B cell (primary cell): ENCODE measurements around the gene SLC39A1. TPM values are rescaled to one million over a fixed set of nuclear protein-coding genes. Genes with fewer than 3 reads are reported as not detected.

Experiments
- ATAC-seq: fragments of 200-7000 bp; cut with Tn5 transposase; one replicate; pipeline ENCODE4 v1.10.0; 2021; ENCODE audit warnings: low read depth, mild to moderate bottlenecking, moderate number of reproducible peaks, moderate library complexity
- CTCF ChIA-PET: fragments of 350-600 bp; sonication (Branson Sonifier 250); formaldehyde crosslinking; loops from one replicate; lab custom pipeline; 2021; ENCODE audit warnings: antibody characterized with exemption, inconsistent platforms; lab: Charles Lee
- POLR2A ChIA-PET: fragments of 350-600 bp; sonication (Branson Sonifier 250); formaldehyde crosslinking; loops from one replicate; lab custom pipeline; 2021; ENCODE audit warnings: antibody characterized with exemption; lab: Charles Lee
- DNase-seq: peaks from one replicate; pipeline ENCODE4 v3.0.0; 2013
- H2AFZ ChIP-seq: 2 replicates; pipeline ENCODE4 v1.6.1; 2012; ENCODE audit warnings: mild to moderate bottlenecking, low read depth, low read length; ENCODE audit not compliant: insufficient read depth, poor library complexity, severe bottlenecking
- H3K27ac ChIP-seq, 2 donors: 1 replicate in 1 of 2; 2 replicates in 1 of 2; pipeline ENCODE4 v1.5.1; 2012 to 2013; ENCODE audit warnings: low read length in 2 of 2, mild to moderate bottlenecking in 2 of 2, moderate library complexity in 1 of 2
- H3K27me3 ChIP-seq, 4 experiments: fragments of 200-600 bp in 1 of 4; sonication (generic) in 1 of 4; replicated peaks in 1 of 4; 1 replicate in 2 of 4; 2 replicates in 2 of 4; pipeline versions ENCODE4 v1.6.1 to v1.7.0; 2013 to 2016; ENCODE audit warnings: low read length in 3 of 4, mild to moderate bottlenecking in 2 of 4, mixed read lengths in 1 of 4, moderate library complexity in 1 of 4; ENCODE audit not compliant: insufficient read depth in 4 of 4, control insufficient read depth in 3 of 4; ENCODE audit errors: control extremely low read depth in 1 of 4
- H3K36me3 ChIP-seq, 2 experiments: replicated peaks in 1 of 2; 1 replicate in 1 of 2; 2 replicates in 1 of 2; pipeline versions ENCODE4 v1.6.1 to v1.7.1; 2013; ENCODE audit warnings: low read length in 1 of 2; ENCODE audit not compliant: insufficient read depth in 2 of 2, control insufficient read depth in 1 of 2; ENCODE audit errors: control extremely low read depth in 1 of 2, extremely low read depth in 1 of 2
- H3K4me1 ChIP-seq, 2 donors: fragments of 200-600 bp in 1 of 2; sonication (generic) in 1 of 2; 1 replicate in 1 of 2; 2 replicates in 1 of 2; pipeline versions ENCODE4 v1.5.1 to v1.6.1; 2013 to 2017; ENCODE audit warnings: low read length in 2 of 2; ENCODE audit not compliant: control insufficient read depth in 2 of 2, insufficient read depth in 2 of 2
- H3K4me2 ChIP-seq: replicated peaks from 2 replicates; pipeline ENCODE3; 2012; ENCODE audit warnings: mild to moderate bottlenecking, low read depth, low read length; ENCODE audit not compliant: poor library complexity, severe bottlenecking
- H3K4me3 ChIP-seq, 5 experiments: fragments of 200-600 bp in 1 of 5; sonication (generic) in 1 of 5; 1 replicate in 3 of 5; 2 replicates in 2 of 5; pipeline versions ENCODE4 v1.5.1 to v1.7.0; 2011 to 2016; ENCODE audit warnings: low read length in 4 of 5, mild to moderate bottlenecking in 4 of 5, low read depth in 2 of 5, control low read depth in 1 of 5, moderate library complexity in 1 of 5; ENCODE audit not compliant: insufficient read depth in 1 of 5; ENCODE audit errors: control extremely low read depth in 1 of 5, extremely low read depth in 1 of 5
- H3K79me2 ChIP-seq: fragments of 200-600 bp; sonication (generic); one replicate; pipeline ENCODE4 v1.6.0; 2016; ENCODE audit warnings: low read length; ENCODE audit not compliant: control insufficient read depth, insufficient read depth
- H3K9ac ChIP-seq: fragments of 200-600 bp; sonication (generic); 2 replicates; pipeline ENCODE4 v1.6.1; 2017; ENCODE audit warnings: mild to moderate bottlenecking, low read length, moderate library complexity
- H3K9me3 ChIP-seq, 3 donors: one replicate each; pipeline versions ENCODE4 v1.6.1 to v1.7.1; 2013; ENCODE audit warnings: low read length in 2 of 3; ENCODE audit not compliant: control insufficient read depth in 2 of 3, insufficient read depth in 1 of 3; ENCODE audit errors: control extremely low read depth in 1 of 3
- H4K20me1 ChIP-seq: 2 replicates; pipeline ENCODE4 v1.6.0; 2012; ENCODE audit warnings: mild to moderate bottlenecking, low read length; ENCODE audit not compliant: insufficient read depth, control insufficient read depth, poor library complexity, severe bottlenecking
- H3K27ac Mint-ChIP-seq: one replicate; pipeline ENCODE4 v1.8.0; 2021; ENCODE audit warnings: mixed read lengths
- H3K27me3 Mint-ChIP-seq: one replicate; pipeline ENCODE4 v1.8.0; 2021; ENCODE audit warnings: mixed read lengths
- H3K4me1 Mint-ChIP-seq: one replicate; pipeline ENCODE4 v1.8.0; 2021; ENCODE audit warnings: mixed read lengths
- H3K4me3 Mint-ChIP-seq: one replicate; pipeline ENCODE4 v1.8.0; 2021; ENCODE audit warnings: mixed read lengths
- H3K9me3 Mint-ChIP-seq: one replicate; pipeline ENCODE4 v1.8.0; 2022; ENCODE audit warnings: mixed read lengths; ENCODE audit not compliant: insufficient read depth
- EZH2 ChIP-seq: IDR thresholded peaks from 2 replicates; pipeline ENCODE4 v1.6.1; 2012; ENCODE audit warnings: borderline replicate concordance, low read depth, mild to moderate bottlenecking, moderate library complexity, low read length; ENCODE audit not compliant: insufficient read depth, poor library complexity, severe bottlenecking
- WGBS: methylation state at CpG from one replicate; pipeline ENCODE4 v1.1.5; 2013; ENCODE audit warnings: missing lambda C conversion rate; ENCODE audit not compliant: insufficient coverage; 5-methylcytosine and 5-hydroxymethylcytosine counted together
- intact Hi-C: fragments of 100-400 bp; cut with micrococcal nuclease; formaldehyde crosslinking; loops from one replicate; pipeline ENCODE4 v1.10.0; 2022
- polyA plus RNA-seq: library from polyadenylated mRNA; depleted of rRNA; stranded (reverse); fragments of >200 nt; gene quantifications from 2 replicates; pipeline ENCODE4 v1.2.3, GENCODE V29; 2012
- total RNA-seq, 2 donors: library from RNA; stranded (reverse); fragments of 120-200 nt in 1 of 2; gene quantifications; 1 replicate in 1 of 2; 2 replicates in 1 of 2; pipeline versions ENCODE4 v1.2.3 to v1.2.4, GENCODE V29; 2013 to 2022
- TF ChIP-seq, protein P1 (sequence below): fragments of 200-600 bp; IDR thresholded peaks from one replicate; pipeline ENCODE4 v1.8.0; 2022; ENCODE audit warnings: antibody characterized with exemption, mild to moderate bottlenecking

Gene SLC39A1
- total and polyA plus RNA-seq, 2 donors (not counting 1 experiment from before 2014, with no cell fraction given) = 19.3 to 28.1 TPM

GRCh38 chr1:153957744-153958110 lies 5.6 kb downstream of the SLC39A1 start:
- Histone ChIP-seq H4K20me1 (peaks cover 56% of the 10 kb centered on the region), H3K36me3 (peaks cover 0 to 34% of the 10 kb centered on the region in 2 experiments), H2AFZ (peak overlapping the region; percentile 78), H3K4me2 (peak overlapping the region; percentile 86), H3K9me3 (no peaks in the 10 kb centered on the region), H3K4me1 (peaks cover 41 to 43% of the 10 kb centered on the region in 2 donors), H3K27ac (peak overlapping the region; percentile 87 to 97), H3K4me3 (peak overlapping the region; percentile 79 to 98 (median 92)), H3K9ac (peak overlapping the region; percentile 99), H3K79me2 (peaks cover 70% of the 10 kb centered on the region), H3K27me3 (no peaks in the 10 kb centered on the region)
- Mint-ChIP-seq H3K27ac (peak overlapping the region; percentile 97), H3K4me1 (peaks cover 66% of the 10 kb centered on the region), H3K9me3 (no peaks in the 10 kb centered on the region), H3K4me3 (peak overlapping the region; percentile 100), H3K27me3 (no peaks in the 10 kb centered on the region)
- TF ChIP-seq, protein P1, sequence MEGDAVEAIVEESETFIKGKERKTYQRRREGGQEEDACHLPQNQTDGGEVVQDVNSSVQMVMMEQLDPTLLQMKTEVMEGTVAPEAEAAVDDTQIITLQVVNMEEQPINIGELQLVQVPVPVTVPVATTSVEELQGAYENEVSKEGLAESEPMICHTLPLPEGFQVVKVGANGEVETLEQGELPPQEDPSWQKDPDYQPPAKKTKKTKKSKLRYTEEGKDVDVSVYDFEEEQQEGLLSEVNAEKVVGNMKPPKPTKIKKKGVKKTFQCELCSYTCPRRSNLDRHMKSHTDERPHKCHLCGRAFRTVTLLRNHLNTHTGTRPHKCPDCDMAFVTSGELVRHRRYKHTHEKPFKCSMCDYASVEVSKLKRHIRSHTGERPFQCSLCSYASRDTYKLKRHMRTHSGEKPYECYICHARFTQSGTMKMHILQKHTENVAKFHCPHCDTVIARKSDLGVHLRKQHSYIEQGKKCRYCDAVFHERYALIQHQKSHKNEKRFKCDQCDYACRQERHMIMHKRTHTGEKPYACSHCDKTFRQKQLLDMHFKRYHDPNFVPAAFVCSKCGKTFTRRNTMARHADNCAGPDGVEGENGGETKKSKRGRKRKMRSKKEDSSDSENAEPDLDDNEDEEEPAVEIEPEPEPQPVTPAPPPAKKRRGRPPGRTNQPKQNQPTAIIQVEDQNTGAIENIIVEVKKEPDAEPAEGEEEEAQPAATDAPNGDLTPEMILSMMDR = no peak
- no peak for TF ChIP-seq EZH2
- WGBS = 0% methylated on average over 13 of the region's 13 CpGs
- ATAC-seq (peak; percentile 2), DNase-seq (peak; percentile 80)
- intact Hi-C loops = loop anchor here (1.0 to 5.0 kb wide), 7 partner anchors 10 to 315 kb away; partner anchors contain the start of genes CREB3L4, DENND4B, HAX1 and JTB
- ChIA-PET CTCF (interaction anchor here (2.1 to 5.6 kb wide), 2 partner anchors 9 to 12 kb away, joined by 10 to 47 read pairs; partner anchors contain the start of genes CREB3L4 and DENND4B), POLR2A (interaction anchor here (0.8 to 9.2 kb wide), 8 partner anchors 10 to 174 kb away, joined by 3 to 115 read pairs (median 6); partner anchors contain the start of genes CREB3L4, DENND4B, GATAD2B and JTB)
